Vagina (tissue), 2 donors: ENCODE data around the gene PANX1.

Source experiments
- POLR2A ChIP-seq, 2 donors: fragments of 450-650 bp; IDR thresholded peaks; one replicate each; pipeline ENCODE4 v1.6.1; 2017; ENCODE audit warnings: antibody characterized with exemption in 2 of 2, mild to moderate bottlenecking in 2 of 2, moderate library complexity in 2 of 2
- POLR2AphosphoS5 ChIP-seq, 2 donors: sonication (generic); formaldehyde crosslinking; IDR thresholded peaks; one replicate each; pipeline ENCODE4 v1.9.0; 2017; ENCODE audit warnings: antibody characterized with exemption in 2 of 2, mild to moderate bottlenecking in 2 of 2, low read depth in 1 of 2; ENCODE audit not compliant: insufficient read depth in 1 of 2
- TF ChIP-seq, protein P1 (sequence below), 3 experiments: fragments of 450-650 bp in 2 of 3; fragments of 200-600 bp in 1 of 3; sonication (generic) in 1 of 3; IDR thresholded peaks; one replicate each; pipeline ENCODE4 v1.5.1; 2017 to 2019; ENCODE audit warnings: antibody characterized with exemption in 3 of 3, mild to moderate bottlenecking in 2 of 3, moderate library complexity in 2 of 3

GRCh38 chr11:94154095-94154856 is 25.6 kb downstream of the PANX1 start:
- TF ChIP-seq, protein P1, sequence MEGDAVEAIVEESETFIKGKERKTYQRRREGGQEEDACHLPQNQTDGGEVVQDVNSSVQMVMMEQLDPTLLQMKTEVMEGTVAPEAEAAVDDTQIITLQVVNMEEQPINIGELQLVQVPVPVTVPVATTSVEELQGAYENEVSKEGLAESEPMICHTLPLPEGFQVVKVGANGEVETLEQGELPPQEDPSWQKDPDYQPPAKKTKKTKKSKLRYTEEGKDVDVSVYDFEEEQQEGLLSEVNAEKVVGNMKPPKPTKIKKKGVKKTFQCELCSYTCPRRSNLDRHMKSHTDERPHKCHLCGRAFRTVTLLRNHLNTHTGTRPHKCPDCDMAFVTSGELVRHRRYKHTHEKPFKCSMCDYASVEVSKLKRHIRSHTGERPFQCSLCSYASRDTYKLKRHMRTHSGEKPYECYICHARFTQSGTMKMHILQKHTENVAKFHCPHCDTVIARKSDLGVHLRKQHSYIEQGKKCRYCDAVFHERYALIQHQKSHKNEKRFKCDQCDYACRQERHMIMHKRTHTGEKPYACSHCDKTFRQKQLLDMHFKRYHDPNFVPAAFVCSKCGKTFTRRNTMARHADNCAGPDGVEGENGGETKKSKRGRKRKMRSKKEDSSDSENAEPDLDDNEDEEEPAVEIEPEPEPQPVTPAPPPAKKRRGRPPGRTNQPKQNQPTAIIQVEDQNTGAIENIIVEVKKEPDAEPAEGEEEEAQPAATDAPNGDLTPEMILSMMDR (IDR thresholded peaks at IDR 0.05): no peak
- no peak for TF ChIP-seq POLR2A (IDR thresholded peaks at IDR 0.05)
- no peak for TF ChIP-seq POLR2AphosphoS5 (IDR thresholded peaks at IDR 0.05; ENCODE audit: insufficient read depth in 1 of 2, low read depth in 1 of 2)
